Cerebellar nuclear complex (tissue), 1 donor: Measurements from ENCODE around the gene ATP5MG.
"Not testable (repeated sequence)": the region's sequence is repeated elsewhere in the genome, so short reads cannot be mapped to it uniquely, and the experiment has no call there.

Source experiments
- DNase-seq, 2 experiments: peaks; one replicate each; lab custom pipeline; 2025; lab: John Stamatoyannopoulos, UW

The ATP5MG gene, protein sequence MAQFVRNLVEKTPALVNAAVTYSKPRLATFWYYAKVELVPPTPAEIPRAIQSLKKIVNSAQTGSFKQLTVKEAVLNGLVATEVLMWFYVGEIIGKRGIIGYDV

DNA sequence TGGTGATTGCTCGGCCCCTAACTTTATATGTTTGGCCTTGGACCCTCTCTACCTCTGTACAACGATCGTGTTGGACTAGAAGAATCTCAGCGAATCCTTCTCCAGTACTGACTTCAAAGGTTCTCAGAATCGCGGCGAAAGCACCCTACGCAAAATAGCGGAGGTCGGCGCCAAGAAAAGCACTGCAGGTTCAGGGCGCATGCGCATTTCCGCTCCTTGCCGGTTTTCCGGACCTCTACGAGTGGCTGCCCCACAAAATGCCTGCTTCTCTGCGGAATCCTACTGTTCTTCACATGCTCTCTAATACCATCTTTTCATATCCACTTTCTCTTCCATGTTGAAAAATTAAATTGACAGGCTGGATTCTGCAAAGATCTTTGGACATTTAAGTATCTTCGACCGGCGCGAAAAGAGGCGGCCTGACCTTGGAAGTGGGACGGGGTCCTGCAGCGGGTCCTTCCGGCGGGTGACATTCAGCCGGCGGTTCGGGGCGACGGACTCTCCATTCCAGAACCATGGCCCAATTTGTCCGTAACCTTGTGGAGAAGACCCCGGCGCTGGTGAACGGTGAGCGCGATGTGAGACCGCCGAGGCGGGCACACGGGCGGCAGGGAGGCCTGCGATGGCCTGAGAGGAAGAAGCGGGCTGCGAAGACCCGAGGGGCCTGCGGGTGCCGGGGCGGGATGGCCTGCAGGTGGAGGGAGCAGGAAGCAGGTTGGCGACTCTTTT, at the start of gene ATP5MG:
ATP5MG (plus strand) TSS at position 456 of the 729 bp plus-strand sequence; CDS start at position 516, 60 bp downstream.
- peak in 1 of 2 experiments; percentile 95 for DNase-seq

DNA sequence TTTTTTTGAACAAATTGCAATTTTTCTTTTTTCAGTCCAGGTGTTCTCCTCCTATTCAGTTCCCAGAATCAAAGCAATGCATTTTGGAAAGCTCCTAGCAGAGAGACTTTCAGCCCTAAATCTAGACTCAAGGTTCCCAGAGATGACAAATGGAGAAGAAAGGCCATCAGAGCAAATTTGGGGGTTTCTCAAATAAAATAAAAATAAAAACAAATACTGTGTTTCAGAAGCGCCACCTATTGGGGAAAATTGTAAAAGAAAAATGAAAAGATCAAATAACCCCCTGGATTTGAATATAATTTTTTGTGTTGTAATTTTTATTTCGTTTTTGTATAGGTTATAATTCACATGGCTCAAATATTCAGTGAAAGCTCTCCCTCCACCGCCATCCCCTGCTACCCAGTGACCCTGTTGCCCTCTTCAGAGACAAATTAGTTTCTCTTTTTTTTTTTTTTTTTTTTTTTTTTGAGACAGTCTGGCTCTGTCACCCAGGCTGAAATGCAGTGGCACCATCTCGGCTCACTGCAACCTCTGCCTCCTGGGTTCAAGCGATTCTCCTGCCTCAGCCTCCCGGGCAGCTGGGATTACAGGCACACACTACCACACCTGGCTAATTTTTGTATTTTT, 48.2 kb upstream of the ATP5MG start:
- no peak for DNase-seq

DNA sequence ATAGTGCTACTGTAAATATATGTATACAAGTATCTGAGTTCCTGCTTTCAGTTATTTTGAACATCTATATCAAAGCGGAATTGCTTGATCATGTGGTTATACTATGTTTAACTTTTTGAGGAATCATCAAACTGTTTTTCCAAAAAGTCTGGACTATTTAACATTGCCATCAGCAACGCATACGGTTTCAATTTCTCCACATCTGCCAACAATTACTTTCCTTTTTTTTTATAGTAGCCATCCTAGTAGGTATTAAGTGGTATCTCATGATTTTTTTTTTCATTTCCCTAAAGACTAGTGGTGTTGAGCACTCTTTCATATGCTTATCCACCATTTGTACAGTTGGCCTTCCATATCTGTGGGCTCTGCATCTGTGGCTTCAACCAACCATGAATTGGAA, 43.3 kb upstream of the ATP5MG start:
- no peak for DNase-seq

DNA sequence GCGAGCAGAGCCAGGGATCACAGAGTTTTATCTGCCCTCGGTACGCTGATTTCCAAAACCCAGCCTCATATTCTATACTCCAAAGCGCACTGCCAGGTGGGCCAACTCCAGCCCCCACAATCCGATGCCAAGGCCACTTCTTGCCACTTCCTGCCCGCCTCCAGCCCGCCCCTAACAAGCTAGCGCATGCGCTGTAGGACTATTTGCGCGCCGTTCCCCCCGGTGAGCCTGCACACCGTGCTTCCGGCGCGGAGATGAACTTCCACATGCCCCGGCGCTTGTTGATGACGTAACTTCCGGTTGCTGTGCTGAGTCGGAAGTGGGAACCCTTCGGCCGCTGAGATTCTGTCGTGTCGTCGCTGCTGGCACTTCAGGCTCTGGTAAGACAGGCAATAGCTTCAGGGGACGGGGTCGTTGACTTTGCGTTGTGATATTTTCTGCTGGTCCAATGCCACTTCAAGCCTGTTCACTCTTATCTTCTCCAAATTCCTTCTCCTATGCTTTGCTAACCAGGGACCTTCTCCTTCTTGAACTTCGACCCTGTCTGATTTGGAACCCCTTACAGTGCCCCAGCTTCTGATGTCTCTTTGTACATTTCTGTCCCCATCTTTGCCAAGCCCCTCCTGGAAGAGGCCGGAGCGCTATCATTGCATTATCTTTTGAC, 42.0 kb upstream of the ATP5MG start, which contains the start of gene UBE4A:
UBE4A (plus strand) TSS at position 306 of the 664 bp plus-strand sequence. CDS start 5,481 bp downstream, outside the sequence.
- DNase-seq, result peak; percentile 47 to 84

DNA sequence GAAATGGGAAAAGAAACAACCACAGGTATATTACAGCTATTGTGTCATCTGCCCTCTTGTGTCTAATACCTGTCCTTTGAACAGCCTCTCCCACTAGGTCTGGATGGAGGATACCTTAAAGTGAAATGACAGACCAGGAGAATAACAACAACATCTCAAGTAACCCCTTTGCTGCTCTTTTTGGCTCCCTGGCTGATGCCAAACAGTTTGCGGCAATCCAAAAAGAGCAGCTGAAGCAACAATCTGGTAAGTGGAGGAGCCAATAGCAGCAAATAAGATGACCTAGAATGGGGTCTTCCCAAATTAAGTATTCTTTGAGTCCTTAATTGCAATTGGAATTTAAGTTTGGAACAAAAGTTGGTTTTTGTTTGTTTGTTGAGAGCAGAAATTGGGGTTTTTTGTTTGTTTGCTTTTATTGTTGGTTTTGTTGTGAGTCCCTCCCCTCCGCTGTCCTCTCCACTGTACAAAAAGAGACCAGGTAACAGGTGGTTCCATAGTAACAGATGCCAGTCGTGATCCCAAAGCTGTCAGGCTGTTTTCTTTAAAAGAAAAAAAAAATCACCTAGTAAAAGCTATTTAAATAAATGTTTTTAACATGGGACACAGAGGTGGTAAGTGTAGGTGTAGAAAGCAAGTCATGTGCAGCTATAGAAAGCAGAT, 36.3 kb upstream of the ATP5MG start:
- DNase-seq, result peak; percentile 17 to 87

DNA sequence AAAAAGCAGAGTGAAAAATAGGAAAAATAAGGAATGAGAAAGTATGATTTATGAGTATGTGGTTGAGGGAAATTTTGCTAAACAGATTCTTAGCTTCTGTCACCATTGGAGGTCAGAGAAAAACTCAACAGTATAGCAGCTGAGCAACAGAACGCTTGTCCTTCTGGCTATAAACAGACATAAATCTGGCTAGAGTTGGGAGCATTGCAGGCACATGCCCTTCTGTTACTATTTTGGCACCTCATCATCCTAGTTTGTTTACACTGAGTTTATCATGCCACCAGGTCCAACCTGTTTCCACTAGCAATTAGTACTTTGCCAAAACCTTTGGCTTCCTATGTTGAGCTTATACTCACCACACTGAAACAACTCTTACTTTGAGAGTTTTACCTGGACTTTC, 35.1 kb upstream of the ATP5MG start:
- DNase-seq, result peak; percentile 65 to 75

DNA sequence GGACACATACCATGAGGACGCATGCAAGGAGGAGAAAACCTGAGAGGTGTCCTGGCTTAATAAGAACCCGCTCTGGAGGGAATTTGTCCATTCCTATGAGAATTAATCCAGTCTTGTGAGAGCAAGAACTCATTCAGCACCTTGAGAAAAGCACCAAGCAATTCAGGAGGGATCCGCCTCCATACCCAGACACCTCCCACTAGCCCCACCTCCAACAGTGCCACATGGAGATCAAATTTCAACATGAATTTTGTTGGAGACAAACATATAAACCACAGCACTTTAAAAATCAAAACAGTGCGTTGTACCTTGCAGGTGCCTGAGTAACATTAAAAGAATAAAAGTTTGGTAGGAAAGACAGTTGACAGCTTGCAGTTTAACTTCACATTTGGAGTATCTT, 30.6 kb upstream of the ATP5MG start:
- no peak for DNase-seq

DNA sequence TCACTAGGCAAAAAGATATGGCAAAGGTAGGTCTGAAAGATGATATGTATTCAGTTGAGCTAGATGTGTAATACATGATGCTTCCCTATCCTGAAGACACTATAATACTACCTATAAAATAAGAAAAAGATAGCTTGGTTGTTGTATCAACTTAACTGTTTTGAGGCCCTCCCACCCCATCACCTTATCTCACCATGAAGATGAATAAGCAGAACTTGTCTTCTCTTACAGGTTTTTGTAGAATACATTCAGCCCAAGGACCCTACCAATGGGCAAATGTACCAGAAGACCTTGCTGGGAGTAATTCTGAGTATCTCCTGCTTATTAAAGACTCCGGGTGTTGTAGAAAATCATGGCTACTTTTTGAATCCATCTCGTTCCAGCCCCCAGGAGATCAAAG, 28.1 kb upstream of the ATP5MG start:
- DNase-seq, result no peak

DNA sequence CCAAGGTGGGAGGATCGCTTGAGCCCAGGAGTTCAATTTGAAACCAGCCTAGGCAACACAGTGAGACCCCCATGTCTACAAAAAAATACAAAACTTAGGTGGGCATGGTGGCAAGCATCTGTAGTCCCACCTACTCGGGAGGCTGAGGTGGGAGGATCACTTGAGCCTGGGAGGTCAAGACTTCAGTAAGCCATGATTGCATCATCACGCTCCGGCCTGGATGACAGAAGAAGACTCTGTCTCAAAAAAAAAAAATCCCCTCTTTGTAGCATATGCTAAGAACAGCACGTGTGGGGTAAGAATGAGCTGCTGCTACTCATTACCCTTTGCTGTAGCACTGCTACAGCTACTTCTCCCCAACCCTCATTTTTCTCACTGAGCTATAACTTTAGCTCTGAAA, 27.5 kb upstream of the ATP5MG start:
- no peak for DNase-seq

DNA sequence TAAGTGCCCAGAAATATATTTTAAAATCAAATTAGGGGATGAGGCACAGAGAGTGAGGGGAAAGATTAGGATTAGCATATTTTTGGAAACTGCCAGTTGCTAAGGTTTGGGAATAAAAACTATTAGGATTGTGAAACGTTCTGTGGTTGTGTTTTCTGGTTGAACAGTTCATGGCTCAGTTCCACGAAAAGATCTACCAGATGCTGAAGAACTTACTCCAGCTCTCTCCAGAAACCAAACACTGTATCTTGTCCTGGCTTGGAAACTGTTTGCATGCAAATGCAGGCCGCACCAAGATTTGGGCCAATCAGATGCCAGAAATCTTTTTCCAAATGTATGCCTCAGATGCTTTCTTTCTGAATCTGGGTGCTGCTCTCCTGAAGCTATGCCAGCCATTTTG, 26.7 kb upstream of the ATP5MG start:
- no peak for DNase-seq

DNA sequence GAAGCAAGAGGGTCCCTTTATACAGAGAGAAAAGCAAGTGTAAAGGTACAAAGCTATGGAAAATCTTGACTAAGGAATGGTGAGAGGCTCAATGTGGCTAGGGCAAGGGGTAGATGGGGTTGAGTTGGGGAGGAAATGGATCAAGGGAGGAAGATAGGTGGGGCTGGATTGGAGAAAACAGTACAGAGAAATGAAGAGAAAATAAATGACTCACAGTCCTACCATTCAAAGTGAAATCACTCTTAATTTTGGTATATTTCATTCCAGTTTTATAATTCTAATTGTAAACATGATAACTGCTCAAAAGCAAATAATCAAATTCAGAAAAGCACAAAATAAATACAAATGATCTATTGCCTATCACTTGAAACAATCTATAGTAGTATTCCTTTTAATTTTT, 25.4 kb upstream of the ATP5MG start:
- no peak for DNase-seq

DNA sequence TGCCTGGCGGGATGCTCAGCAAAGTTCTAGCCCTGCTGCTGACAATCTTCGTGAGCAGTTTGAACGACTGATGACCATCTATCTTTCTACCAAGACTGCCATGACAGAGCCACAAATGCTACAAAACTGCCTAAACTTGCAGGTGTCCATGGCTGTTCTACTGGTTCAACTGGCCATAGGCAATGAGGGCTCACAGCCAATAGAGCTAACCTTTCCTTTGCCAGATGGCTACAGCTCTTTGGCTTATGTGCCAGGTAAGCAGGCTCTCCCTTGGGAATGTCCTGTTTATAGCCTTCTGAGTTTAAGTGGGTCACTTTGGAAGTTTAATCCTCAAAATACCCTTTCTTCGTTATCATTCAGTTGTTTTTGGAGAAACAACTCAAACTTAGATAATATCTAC, 21.9 kb upstream of the ATP5MG start:
- DNase-seq, result peak; percentile 43 to 58

DNA sequence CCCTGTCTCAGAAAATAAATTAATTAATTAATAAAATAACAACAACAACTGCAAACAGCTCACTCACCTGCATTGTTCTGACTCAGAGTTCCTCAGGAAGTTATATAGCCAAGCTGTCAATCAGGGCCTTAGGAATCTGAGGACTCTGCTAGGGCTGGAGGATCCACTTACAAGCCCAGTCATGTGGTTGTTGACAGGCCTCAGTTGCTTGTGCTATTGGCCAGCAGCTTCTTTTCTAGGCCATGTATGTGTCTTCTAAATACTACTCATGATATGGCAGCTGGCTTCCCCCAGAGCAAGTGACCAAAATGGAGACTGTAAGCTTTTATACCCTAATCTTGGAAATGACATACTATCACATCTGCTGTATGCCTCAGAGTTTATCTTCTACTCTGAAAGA, 20.8 kb upstream of the ATP5MG start:
- no peak for DNase-seq

DNA sequence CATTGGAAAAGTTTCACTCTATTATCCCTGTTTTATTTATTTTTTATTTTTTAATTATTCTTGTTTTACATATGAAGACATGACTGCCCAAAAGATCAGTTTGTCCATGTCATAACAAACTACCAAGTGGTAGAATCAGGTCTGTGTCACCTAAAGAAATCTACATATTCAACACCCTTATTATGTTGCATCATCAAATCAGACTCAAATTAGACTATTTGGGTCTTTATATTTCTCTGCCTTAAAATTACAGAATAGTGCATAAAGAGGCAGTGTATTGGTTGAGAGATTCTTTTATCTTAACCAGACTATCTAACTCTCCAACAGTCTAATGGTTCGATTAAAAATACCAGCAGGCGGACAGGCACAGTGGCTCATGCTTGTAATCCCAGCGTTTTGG, 18.5 kb upstream of the ATP5MG start:
- no peak for DNase-seq

DNA sequence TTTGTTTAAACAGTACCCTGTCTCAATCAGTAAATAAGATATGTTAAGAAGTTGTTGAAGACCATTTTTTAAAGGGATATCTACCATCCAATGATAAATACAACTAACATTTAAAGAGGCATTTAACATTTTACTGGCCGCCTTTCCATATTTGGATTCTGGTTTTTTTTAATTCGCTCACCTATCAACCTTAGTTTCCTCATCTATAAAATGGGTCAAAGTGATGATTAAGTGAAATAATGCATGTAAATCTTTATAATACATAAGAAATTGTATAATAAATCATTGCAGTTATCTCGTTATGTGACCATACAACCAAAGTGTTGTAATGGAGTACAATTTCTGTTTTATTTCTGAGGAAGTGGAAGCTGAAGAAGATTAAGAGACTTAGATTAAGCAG, 17.7 kb upstream of the ATP5MG start:
- no peak for DNase-seq

DNA sequence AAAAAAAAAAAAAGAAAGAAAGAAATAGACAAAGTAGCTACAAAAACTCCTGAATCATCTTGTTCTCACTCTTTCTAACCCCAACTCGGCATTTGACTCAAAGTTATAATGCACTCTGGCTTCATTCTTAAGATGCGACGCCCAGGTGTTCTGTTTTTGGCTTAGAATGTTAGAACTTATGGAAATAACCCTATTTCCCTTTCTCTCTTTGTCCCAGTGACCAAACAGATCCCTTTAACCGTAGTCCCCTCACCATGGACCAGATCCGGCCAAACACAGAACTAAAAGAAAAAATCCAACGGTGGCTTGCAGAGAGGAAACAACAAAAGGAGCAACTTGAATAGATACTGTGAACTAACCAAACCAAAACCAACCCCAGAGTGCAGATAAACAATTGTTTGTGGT, 5.3 kb upstream of the ATP5MG start:
- DNase-seq, result no peak

DNA sequence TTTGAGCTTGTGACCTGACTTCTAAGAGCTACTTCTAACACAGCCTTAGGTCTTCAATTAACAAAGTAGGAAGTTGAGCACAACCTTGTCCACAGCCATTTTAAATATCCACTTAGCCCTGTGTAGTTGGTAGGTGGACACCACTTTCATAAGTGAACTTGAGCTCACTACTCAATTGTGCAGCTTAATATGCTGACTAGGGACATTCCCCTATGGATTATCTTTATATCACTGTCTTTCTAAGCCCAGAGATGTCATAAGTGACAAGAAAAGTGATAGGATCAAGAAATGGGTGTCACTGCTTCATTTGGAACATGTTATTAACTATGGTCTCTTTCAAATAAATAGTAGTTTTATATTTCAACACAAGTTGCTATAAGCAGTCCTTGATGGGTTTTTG, 4.0 kb upstream of the ATP5MG start:
- no peak for DNase-seq

DNA sequence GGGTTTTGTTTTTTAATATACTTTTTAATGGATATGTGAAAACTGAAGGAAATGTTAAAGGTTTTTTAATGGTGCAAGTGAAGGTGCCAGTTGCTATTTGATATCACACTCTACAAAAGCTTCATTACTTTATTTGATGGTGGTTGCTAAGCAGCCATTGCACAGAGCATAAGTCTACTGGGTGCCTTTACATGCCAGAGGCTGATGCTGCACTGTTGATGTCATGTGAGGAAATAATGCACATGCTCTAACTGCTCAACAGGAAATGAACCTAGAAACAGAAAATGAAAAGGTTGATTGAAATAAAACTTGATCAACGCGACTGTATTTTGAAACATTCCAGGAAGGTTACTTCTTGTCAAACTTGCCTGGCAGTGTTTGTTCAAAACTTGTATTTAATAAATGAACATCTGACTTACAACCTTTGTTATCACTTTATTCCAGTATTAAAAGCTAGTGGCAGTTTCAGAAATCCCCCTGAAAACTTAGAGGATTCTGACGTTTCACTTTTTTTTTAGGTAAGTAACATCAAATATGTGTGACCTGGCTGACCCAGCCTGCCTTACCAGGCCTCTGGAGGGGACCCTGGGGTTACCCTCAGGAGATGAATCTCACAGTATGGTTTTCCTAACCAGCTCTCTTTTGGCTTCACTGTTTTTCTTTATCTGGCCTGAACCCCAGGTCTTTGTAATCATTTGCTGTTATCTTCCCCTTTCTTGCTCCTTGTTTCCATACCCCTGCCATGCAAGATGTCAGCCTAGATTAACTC, 2.4 kb upstream of the ATP5MG start:
- no peak for DNase-seq

DNA sequence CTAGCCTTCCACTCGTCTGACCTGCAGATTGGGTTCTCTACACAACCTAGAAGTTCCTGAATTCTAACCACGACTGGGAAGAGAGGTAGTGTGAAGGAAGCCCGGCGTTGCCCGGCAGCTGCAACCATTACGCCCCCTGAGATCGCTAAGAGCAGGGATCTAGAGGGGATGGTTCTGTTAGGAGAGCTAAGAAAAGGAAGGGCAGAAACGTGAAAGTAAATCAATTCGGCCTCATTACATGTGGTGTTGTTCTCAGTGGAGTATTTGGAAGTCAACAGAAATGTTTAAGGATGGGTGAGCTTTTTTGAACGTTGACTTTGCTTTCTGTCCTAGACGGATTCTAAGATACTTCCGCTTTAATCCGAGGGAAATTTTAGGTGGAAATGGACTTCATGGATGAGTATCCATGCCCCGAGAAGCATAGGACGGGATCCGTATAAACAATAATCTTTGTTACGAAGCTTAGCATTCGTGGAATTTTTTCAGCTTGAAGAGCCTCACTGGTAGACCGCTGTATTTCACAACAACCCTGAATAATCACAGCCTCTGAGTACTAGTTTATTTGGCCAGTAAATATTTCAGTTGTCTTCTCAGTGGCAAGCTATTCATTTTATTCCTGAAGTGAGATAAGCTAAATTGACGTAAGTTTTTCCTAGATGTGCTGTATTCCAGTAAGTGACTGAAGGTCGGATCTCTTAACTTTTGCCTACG, 629 bp downstream of the ATP5MG start:
- DNase-seq, result no peak

DNA sequence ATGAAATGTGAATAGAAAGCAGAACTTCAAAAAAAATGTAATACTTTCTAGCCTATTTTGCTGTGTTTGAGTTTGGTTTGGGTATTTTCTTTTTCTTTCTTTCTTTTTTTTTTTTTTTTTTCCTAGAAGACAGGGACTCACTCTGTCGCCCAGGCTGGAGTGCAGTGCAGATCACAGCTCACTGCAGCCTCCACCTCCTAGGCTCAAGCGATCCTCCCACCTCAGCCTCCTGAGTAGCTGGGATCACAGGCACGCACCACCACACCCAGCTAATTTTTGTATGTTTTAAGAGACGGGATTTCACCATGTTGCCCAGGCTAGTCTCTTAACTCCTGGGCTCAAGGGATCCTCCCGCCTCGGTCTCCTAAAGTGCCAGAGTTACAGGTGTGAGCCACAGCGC, 1.2 kb downstream of the ATP5MG start:
- DNase-seq, result not testable (repeated sequence)

DNA sequence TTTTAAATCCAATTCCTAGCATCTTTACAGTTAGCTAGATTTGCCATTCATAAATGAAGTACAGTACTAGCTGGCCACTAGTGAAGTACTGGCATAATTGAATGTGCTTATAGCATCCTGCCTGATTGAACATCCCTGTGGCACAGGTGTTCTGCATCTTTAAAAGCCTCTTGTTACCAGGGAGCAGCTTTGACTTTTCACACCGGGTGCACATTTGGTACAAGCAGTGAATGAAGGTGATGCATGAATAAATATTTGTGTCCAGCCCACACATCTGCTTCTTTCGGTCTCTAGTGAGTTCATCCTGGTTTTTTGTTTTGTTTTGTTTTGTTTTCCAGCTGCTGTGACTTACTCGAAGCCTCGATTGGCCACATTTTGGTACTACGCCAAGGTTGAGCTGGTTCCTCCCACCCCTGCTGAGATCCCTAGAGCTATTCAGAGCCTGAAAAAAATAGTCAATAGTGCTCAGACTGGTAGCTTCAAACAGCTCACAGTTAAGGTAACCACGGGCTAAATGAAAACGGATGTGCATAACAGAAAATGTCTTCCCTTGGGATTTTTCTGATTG, 5.3 kb downstream of the ATP5MG start:
- DNase-seq, result no peak
